Measurements from ENCODE around the gene SAMD4B. TPM values are rescaled to one million over a fixed set of nuclear protein-coding genes. Genes with fewer than 3 reads are reported as not detected.

The SAMD4B gene
- total and polyA plus RNA-seq, 10 donors: 26.7 to 108 (median 80.9) TPM

- Histone ChIP-seq H3K27ac (peak overlapping the region in 5 of 8 donors; percentile 38 to 100 (median 99)), H3K4me1 (peaks cover 10 to 58% (median 30%) of the 10 kb centered on the region in 6 donors), H3K4me3 (peak overlapping the region in 2 of 8 donors; percentile 73 to 96), H3K9me3 (no peaks in the 10 kb centered on the region), H3K27me3 (replicated peaks in 1 of 7) (peaks cover 0 to 4% (median 0%) of the 10 kb centered on the region in 7 donors), H3K36me3 (peaks cover 0 to 66% (median 34%) of the 10 kb centered on the region in 6 donors)
- intact Hi-C loops (cut with DNase I; ENCODE audit: low total_unique reads): loop anchor here (10.0 kb wide), 1 partner anchor 72 kb away; the partner anchor contains the start of gene SAMD4B
- no peak for DNase-seq
- 76 to 84% (median 80%) methylated on average over 22 to 27 of the region's 27 CpGs for WGBS, 5 donors
- peak in 1 of 3 donors; percentile 60 for TF ChIP-seq POLR2AphosphoS5 (IDR thresholded peaks at IDR 0.05)
- no peak for TF ChIP-seq POLR2A (IDR thresholded peaks at IDR 0.05)
Observed at GRCh38 chr19:39416152-39417120, 74.2 kb downstream of the SAMD4B start.

- H3K27ac ChIP-seq: peak overlapping the region in 3 of 8 donors; percentile 13 to 100 (median 33)
- no peak for DNase-seq
- H3K27me3 ChIP-seq (replicated peaks in 1 of 7): peaks cover 0 to 4% (median 0%) of the 10 kb centered on the region in 7 donors
- intact Hi-C loops (cut with DNase I; ENCODE audit: low total_unique reads): loop anchor here (10.0 kb wide), 1 partner anchor 73 kb away; the partner anchor contains the start of gene SAMD4B
- no peak overlapping the region for H3K4me3 ChIP-seq
- no peaks in the 10 kb centered on the region for H3K9me3 ChIP-seq
- peaks cover 0 to 78% (median 43%) of the 10 kb centered on the region in 6 donors for H3K36me3 ChIP-seq
- WGBS, 5 donors: 74 to 92% (median 83%) methylated on average over 20 to 30 of the region's 30 CpGs
- peaks cover 5 to 52% (median 23%) of the 10 kb centered on the region in 6 donors for H3K4me1 ChIP-seq
- TF ChIP-seq POLR2AphosphoS5 (IDR thresholded peaks at IDR 0.05): peak in 2 of 3 donors; percentile 9 to 65
- TF ChIP-seq POLR2A (IDR thresholded peaks at IDR 0.05): no peak
Observed at GRCh38 chr19:39417463-39418181, 75.4 kb downstream of the SAMD4B start.

GRCh38 chr19:39419003-39419402 is 76.8 kb downstream of the SAMD4B start:
- Histone ChIP-seq H3K27me3 (replicated peaks in 1 of 7) (no peaks in the 10 kb centered on the region), H3K27ac (no peak overlapping the region), H3K4me1 (peaks cover under 1 to 40% (median 16%) of the 10 kb centered on the region in 6 donors), H3K36me3 (peaks cover 0 to 92% (median 57%) of the 10 kb centered on the region in 6 donors), H3K4me3 (no peak overlapping the region), H3K9me3 (no peaks in the 10 kb centered on the region)
- WGBS, 5 donors: 81 to 94% (median 90%) methylated on average over 6 to 9 of the region's 9 CpGs
- intact Hi-C loops (cut with DNase I; ENCODE audit: low total_unique reads): loop anchor here (10.0 kb wide), 1 partner anchor 74 kb away; the partner anchor contains the start of gene SAMD4B
- TF ChIP-seq POLR2A (IDR thresholded peaks at IDR 0.05) (no peak), CTCF (IDR thresholded peaks at IDR 0.05 in 8 of 11, conservative IDR thresholded peaks at IDR 0.05 in 3 of 11) (no peak), POLR2AphosphoS5 (IDR thresholded peaks at IDR 0.05) (no peak)
- DNase-seq: no peak

- Histone ChIP-seq H3K4me3 (no peak overlapping the region), H3K4me1 (peaks cover 0 to 23% (median 8%) of the 10 kb centered on the region in 6 donors), H3K9me3 (no peaks in the 10 kb centered on the region), H3K36me3 (peaks cover 0 to 100% (median 63%) of the 10 kb centered on the region in 6 donors), H3K27ac (no peak overlapping the region), H3K27me3 (replicated peaks in 1 of 7) (no peaks in the 10 kb centered on the region)
- intact Hi-C loops (cut with DNase I; ENCODE audit: low total_unique reads): no loop called here
- 90 to 97% (median 94%) methylated on average over 14 to 15 of the region's 15 CpGs for WGBS, 5 donors
- TF ChIP-seq POLR2AphosphoS5 (IDR thresholded peaks at IDR 0.05) (peak in 1 of 3 donors; percentile 54), CTCF (IDR thresholded peaks at IDR 0.05 in 8 of 11, conservative IDR thresholded peaks at IDR 0.05 in 3 of 11) (no peak)
- DNase-seq: peak; percentile 70
Observed at GRCh38 chr19:39420769-39421168, 78.5 kb downstream of the SAMD4B start.
